HepG2 (cell line): ENCODE results near the gene MYO19. TPM values are rescaled to one million over a fixed set of nuclear protein-coding genes. Genes with fewer than 3 reads are reported as not detected.

Experiments
- GZF1 ChIP-seq: sonication (generic); formaldehyde crosslinking; IDR thresholded peaks from 2 replicates; pipeline ENCODE4 v1.5.1; 2020; ENCODE audit warnings: mild to moderate bottlenecking, missing genetic modification reagents
- HMGA1 ChIP-seq: sonication (generic); formaldehyde crosslinking; conservative IDR thresholded peaks from 2 replicates; pipeline ENCODE4 v1.4.0; 2020; ENCODE audit warnings: missing genetic modification reagents
- MTA1 ChIP-seq: sonication (generic); formaldehyde crosslinking; IDR thresholded peaks from 2 replicates; pipeline ENCODE4 v1.4.0; 2020; ENCODE audit warnings: missing genetic modification reagents, mild to moderate bottlenecking, borderline replicate concordance
- PAX8 ChIP-seq: sonication (generic); formaldehyde crosslinking; IDR thresholded peaks from 2 replicates; pipeline ENCODE4 v1.8.0; 2022; ENCODE audit warnings: mild to moderate bottlenecking, missing genetic modification reagents, borderline replicate concordance
- RFXAP ChIP-seq: sonication (generic); formaldehyde crosslinking; IDR thresholded peaks from 2 replicates; pipeline ENCODE4 v1.4.0; 2020; ENCODE audit warnings: missing genetic modification reagents, borderline replicate concordance
- TBX3 ChIP-seq: fragments of 450-650 bp; IDR thresholded peaks from 2 replicates; pipeline ENCODE4 v1.6.1; 2017; ENCODE audit warnings: antibody characterized with exemption, mild to moderate bottlenecking, inconsistent platforms, borderline replicate concordance
- TGIF2 ChIP-seq: IDR thresholded peaks from 2 replicates; pipeline ENCODE4 v1.6.1; 2016; ENCODE audit warnings: control low read depth, missing compliant biosample characterization
- ZBTB42 ChIP-seq: sonication (generic); formaldehyde crosslinking; IDR thresholded peaks from 2 replicates; pipeline ENCODE4 v1.5.0; 2020; ENCODE audit warnings: mild to moderate bottlenecking, missing genetic modification reagents
- ZEB1 ChIP-seq: IDR thresholded peaks from 2 replicates; pipeline ENCODE4 v1.6.1; 2012; ENCODE audit warnings: mild to moderate bottlenecking, low read depth, inconsistent platforms; ENCODE audit not compliant: insufficient replicate concordance
- ZFY ChIP-seq: sonication (generic); formaldehyde crosslinking; IDR thresholded peaks from 2 replicates; pipeline ENCODE4 v1.4.0; 2020; ENCODE audit warnings: missing genetic modification reagents
- ZNF367 ChIP-seq: sonication (generic); formaldehyde crosslinking; IDR thresholded peaks from 2 replicates; pipeline ENCODE4 v1.4.0; 2020; ENCODE audit warnings: missing genetic modification reagents, borderline replicate concordance
- ZNF441 ChIP-seq: sonication (generic); formaldehyde crosslinking; IDR thresholded peaks from 2 replicates; pipeline ENCODE4 v1.7.0; 2021; ENCODE audit warnings: missing genetic modification reagents, borderline replicate concordance
- ZNF567 ChIP-seq: sonication (generic); formaldehyde crosslinking; IDR thresholded peaks from 2 replicates; pipeline ENCODE4 v1.8.1; 2023; ENCODE audit warnings: mild to moderate bottlenecking, missing genetic modification reagents, borderline replicate concordance
- ZSCAN9 ChIP-seq: IDR thresholded peaks from 2 replicates; pipeline ENCODE4 v1.6.1; 2016; ENCODE audit warnings: borderline replicate concordance
- polyA plus RNA-seq, 8 experiments: library from polyadenylated mRNA; depleted of rRNA in 3 of 8; stranded (reverse) in 7 of 8; unstranded in 1 of 8; fragments of >200 nt; fragmentation: Illumina TruSeq in 4 of 8; extraction: Trizol in 4 of 8; gene quantifications; 2 replicates each; pipeline versions ENCODE4 v1.2.1 to v1.2.3, GENCODE V29; 2011 to 2016; ENCODE audit warnings: low read depth in 4 of 8, missing spikeins in 1 of 8, mixed read lengths in 1 of 8; ENCODE audit not compliant: insufficient read depth in 1 of 8
- total RNA-seq, 5 experiments: library from RNA; depleted of rRNA; stranded (reverse); fragments of >200 nt; fragmentation: Illumina TruSeq; extraction: Trizol; gene quantifications; 2 replicates each; pipeline ENCODE4 v1.2.3, GENCODE V29; 2016; ENCODE audit warnings: low read depth in 1 of 5
- TF ChIP-seq, protein P1 (sequence below): sonication (generic); formaldehyde crosslinking; IDR thresholded peaks from 2 replicates; pipeline ENCODE4 v1.8.0; 2023; ENCODE audit warnings: mild to moderate bottlenecking, missing genetic modification reagents
- TF ChIP-seq, protein P2 (sequence below): sonication (generic); formaldehyde crosslinking; IDR thresholded peaks from 2 replicates; pipeline ENCODE4 v1.9.0; 2021; ENCODE audit warnings: missing genetic modification reagents, borderline replicate concordance
- TF ChIP-seq, protein P3 (sequence below): sonication (generic); formaldehyde crosslinking; IDR thresholded peaks from 2 replicates; pipeline ENCODE4 v1.5.0; 2020; ENCODE audit warnings: missing genetic modification reagents, mild to moderate bottlenecking, borderline replicate concordance
- TF ChIP-seq, protein P4 (sequence below): sonication (generic); formaldehyde crosslinking; IDR thresholded peaks from 2 replicates; pipeline ENCODE4 v1.8.1; 2023; ENCODE audit warnings: mild to moderate bottlenecking, missing genetic modification reagents
- TF ChIP-seq, protein P5 (sequence below): sonication (generic); formaldehyde crosslinking; IDR thresholded peaks from 2 replicates; pipeline ENCODE4 v1.8.0; 2022; ENCODE audit warnings: missing genetic modification reagents, mild to moderate bottlenecking, borderline replicate concordance
- TF ChIP-seq, protein P6 (sequence below): sonication (generic); formaldehyde crosslinking; IDR thresholded peaks from 2 replicates; pipeline ENCODE4 v1.8.0; 2022; ENCODE audit warnings: mild to moderate bottlenecking, missing genetic modification reagents, moderate library complexity

MYO19 gene
- total and polyA plus RNA-seq, 2 of the 13 experiments (the other 11 are each of a cell fraction or from before 2014, with no cell fraction given): 75.7 to 82.3 TPM

DNA sequence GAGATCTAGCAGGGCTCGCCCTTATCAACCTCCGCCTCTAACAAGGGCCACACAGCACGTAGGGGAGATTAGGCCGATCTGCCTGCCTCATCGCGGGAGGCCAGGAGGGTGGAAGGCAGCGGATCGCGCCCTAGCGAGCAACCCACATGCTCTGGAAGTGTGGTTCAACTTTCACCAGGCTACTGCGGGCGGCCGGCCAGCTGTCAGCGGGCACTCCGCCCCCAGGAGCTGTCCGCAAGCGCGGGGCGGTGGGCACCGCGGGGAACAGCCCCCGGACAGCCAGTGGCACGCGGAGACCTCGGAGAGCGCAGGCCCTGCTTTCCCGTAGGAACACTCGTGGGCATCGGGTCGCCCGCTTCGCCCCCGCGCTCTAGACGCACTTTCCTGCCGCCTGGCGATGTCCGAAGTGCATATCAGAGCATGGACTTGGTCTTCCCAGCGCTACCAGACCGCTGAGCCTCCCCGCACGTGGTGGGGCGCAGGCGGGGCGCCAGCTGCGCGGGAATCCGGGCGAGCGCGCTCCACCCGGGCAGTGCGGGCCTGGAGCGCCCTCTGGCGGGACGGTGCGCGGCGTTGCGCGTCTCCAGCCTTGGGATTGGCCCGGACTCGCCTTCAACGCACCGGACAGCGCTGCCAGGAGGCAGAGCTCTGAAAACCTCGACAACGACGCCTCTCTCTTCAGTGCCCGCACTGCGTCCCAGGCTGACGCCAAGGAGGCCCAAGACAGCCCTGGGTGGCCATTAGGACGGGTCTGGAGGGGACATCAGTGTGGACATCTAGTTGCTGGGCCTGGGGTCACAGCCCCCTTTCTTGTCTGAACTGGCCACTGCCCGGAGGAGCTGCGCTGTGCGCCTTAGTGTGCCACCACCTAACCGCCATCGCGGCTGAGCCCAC lies 51.8 kb downstream of the MYO19 start (continued):
- no peak for TF ChIP-seq ZSCAN9
- TF ChIP-seq TBX3: no peak
- TF ChIP-seq, protein P1, sequence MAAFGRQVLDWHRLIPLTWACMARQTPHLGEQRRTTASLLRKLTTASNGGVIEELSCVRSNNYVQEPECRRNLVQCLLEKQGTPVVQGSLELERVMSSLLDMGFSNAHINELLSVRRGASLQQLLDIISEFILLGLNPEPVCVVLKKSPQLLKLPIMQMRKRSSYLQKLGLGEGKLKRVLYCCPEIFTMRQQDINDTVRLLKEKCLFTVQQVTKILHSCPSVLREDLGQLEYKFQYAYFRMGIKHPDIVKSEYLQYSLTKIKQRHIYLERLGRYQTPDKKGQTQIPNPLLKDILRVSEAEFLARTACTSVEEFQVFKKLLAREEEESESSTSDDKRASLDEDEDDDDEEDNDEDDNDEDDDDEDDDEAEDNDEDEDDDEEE: peak; percentile 79
- TF ChIP-seq ZBTB42 (CRISPR knock-in tag): peak; percentile 89; the same call in 1 of the 2 replicates
- TF ChIP-seq, protein P2, sequence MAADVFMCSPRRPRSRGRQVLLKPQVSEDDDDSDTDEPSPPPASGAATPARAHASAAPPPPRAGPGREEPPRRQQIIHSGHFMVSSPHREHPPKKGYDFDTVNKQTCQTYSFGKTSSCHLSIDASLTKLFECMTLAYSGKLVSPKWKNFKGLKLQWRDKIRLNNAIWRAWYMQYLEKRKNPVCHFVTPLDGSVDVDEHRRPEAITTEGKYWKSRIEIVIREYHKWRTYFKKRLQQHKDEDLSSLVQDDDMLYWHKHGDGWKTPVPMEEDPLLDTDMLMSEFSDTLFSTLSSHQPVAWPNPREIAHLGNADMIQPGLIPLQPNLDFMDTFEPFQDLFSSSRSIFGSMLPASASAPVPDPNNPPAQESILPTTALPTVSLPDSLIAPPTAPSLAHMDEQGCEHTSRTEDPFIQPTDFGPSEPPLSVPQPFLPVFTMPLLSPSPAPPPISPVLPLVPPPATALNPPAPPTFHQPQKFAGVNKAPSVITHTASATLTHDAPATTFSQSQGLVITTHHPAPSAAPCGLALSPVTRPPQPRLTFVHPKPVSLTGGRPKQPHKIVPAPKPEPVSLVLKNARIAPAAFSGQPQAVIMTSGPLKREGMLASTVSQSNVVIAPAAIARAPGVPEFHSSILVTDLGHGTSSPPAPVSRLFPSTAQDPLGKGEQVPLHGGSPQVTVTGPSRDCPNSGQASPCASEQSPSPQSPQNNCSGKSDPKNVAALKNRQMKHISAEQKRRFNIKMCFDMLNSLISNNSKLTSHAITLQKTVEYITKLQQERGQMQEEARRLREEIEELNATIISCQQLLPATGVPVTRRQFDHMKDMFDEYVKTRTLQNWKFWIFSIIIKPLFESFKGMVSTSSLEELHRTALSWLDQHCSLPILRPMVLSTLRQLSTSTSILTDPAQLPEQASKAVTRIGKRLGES (CRISPR knock-in tag): 0 out of 2 replicates have a peak, but pooled peaks have one; percentile 47
- peak; percentile 63; the same call in 1 of the 2 replicates for TF ChIP-seq TGIF2 (CRISPR knock-in tag)
- TF ChIP-seq HMGA1: no peak
- 0 out of 2 replicates have a peak, but pooled peaks have one; percentile 58 for TF ChIP-seq ZNF567 (CRISPR knock-in tag)
- no peak for TF ChIP-seq PAX8
- no peak for TF ChIP-seq ZNF367 (CRISPR knock-in tag)
- TF ChIP-seq, protein P3, sequence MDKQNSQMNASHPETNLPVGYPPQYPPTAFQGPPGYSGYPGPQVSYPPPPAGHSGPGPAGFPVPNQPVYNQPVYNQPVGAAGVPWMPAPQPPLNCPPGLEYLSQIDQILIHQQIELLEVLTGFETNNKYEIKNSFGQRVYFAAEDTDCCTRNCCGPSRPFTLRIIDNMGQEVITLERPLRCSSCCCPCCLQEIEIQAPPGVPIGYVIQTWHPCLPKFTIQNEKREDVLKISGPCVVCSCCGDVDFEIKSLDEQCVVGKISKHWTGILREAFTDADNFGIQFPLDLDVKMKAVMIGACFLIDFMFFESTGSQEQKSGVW (CRISPR knock-in tag): no peak
- no peak for TF ChIP-seq RFXAP (CRISPR knock-in tag)
- TF ChIP-seq, protein P4, sequence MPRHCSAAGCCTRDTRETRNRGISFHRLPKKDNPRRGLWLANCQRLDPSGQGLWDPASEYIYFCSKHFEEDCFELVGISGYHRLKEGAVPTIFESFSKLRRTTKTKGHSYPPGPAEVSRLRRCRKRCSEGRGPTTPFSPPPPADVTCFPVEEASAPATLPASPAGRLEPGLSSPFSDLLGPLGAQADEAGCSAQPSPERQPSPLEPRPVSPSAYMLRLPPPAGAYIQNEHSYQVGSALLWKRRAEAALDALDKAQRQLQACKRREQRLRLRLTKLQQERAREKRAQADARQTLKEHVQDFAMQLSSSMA (CRISPR knock-in tag): peak; percentile 84; the same call in 1 of the 2 replicates
- TF ChIP-seq ZFY (CRISPR knock-in tag): peak; percentile 76
- no peak for TF ChIP-seq ZEB1
- TF ChIP-seq ZNF441 (CRISPR knock-in tag): peak; percentile 90
- TF ChIP-seq, protein P5, sequence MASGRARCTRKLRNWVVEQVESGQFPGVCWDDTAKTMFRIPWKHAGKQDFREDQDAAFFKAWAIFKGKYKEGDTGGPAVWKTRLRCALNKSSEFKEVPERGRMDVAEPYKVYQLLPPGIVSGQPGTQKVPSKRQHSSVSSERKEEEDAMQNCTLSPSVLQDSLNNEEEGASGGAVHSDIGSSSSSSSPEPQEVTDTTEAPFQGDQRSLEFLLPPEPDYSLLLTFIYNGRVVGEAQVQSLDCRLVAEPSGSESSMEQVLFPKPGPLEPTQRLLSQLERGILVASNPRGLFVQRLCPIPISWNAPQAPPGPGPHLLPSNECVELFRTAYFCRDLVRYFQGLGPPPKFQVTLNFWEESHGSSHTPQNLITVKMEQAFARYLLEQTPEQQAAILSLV (CRISPR knock-in tag): peak; percentile 94; the same call in 1 of the 2 replicates
- no peak for TF ChIP-seq GZF1 (CRISPR knock-in tag)
- TF ChIP-seq, protein P6, sequence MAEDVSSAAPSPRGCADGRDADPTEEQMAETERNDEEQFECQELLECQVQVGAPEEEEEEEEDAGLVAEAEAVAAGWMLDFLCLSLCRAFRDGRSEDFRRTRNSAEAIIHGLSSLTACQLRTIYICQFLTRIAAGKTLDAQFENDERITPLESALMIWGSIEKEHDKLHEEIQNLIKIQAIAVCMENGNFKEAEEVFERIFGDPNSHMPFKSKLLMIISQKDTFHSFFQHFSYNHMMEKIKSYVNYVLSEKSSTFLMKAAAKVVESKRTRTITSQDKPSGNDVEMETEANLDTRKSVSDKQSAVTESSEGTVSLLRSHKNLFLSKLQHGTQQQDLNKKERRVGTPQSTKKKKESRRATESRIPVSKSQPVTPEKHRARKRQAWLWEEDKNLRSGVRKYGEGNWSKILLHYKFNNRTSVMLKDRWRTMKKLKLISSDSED (CRISPR knock-in tag): peak; percentile 73; the same call in 1 of the 2 replicates
- peak; percentile 66; the same call in 1 of the 2 replicates for TF ChIP-seq MTA1
